Measurements from ENCODE around the gene THSD8. TPM values are rescaled to one million over a fixed set of nuclear protein-coding genes. Genes with fewer than 3 reads are reported as not detected.

THSD8 gene
- total and polyA plus RNA-seq, 2 donors (not counting 1 experiment from before 2014, with no cell fraction given), result not detected

GRCh38 chr19:12789098-12789903 lies 12.6 kb upstream of the THSD8 start:
- DNase-seq (peak; percentile 80), ATAC-seq (ENCODE audit: low read depth) (no peak)
- H3K4me3 Mint-ChIP-seq, result peak overlapping the region; percentile 97
- no peak overlapping the region for H2AFZ ChIP-seq (ENCODE audit: insufficient read depth, low read depth, low read length, poor library complexity, severe bottlenecking)
- no peaks in the 10 kb centered on the region for H3K27me3 Mint-ChIP-seq
- peak overlapping the region; percentile 67 to 99 (median 97) for H3K4me3 ChIP-seq (ENCODE audit: control extremely low read depth in 1 of 5, extremely low read depth in 1 of 5, insufficient read depth in 1 of 5, low read depth in 2 of 5, low read length in 4 of 5)
- peak overlapping the region; percentile 91 for H3K4me2 ChIP-seq (replicated peaks; ENCODE audit: low read depth, low read length, poor library complexity, severe bottlenecking)
- H3K79me2 ChIP-seq (ENCODE audit: control insufficient read depth, insufficient read depth, low read length), result peaks cover 20% of the 10 kb centered on the region
- ChIA-PET POLR2A (interaction anchor here (0.5 to 4.5 kb wide), 7 partner anchors 12 to 1048 kb away, joined by 3 to 36 read pairs (median 4); partner anchors contain the start of gene FBXW9), CTCF (interaction anchor here (1.0 to 5.0 kb wide), 3 partner anchors 12 to 29 kb away, joined by 3 to 65 read pairs (median 3); no protein-coding TSS in a partner anchor)
- peak overlapping the region; percentile 95 to 97 for H3K27ac ChIP-seq (ENCODE audit: low read length in 2 of 2)
- H3K27ac Mint-ChIP-seq, result peak overlapping the region; percentile 99
- peaks cover 52 to 64% of the 10 kb centered on the region in 2 donors for H3K4me1 ChIP-seq (ENCODE audit: control insufficient read depth in 2 of 2, insufficient read depth in 2 of 2, low read length in 2 of 2)
- H3K9ac ChIP-seq (ENCODE audit: low read length), result peak overlapping the region; percentile 86
- intact Hi-C loops (cut with micrococcal nuclease), result loop anchor here (5.0 kb wide), 1 partner anchor 1207 kb away; no protein-coding TSS in a partner anchor
- WGBS (ENCODE audit: insufficient coverage), result 1% methylated on average over 41 of the region's 46 CpGs
- no peaks in the 10 kb centered on the region for H3K9me3 Mint-ChIP-seq (ENCODE audit: insufficient read depth)
- TF ChIP-seq EZH2 (IDR thresholded peaks at IDR 0.05; ENCODE audit: borderline replicate concordance, insufficient read depth, low read depth, low read length, poor library complexity, severe bottlenecking), result no peak
- no peak for TF ChIP-seq CTCF (IDR thresholded peaks at IDR 0.05)
- H4K20me1 ChIP-seq (ENCODE audit: control insufficient read depth, insufficient read depth, low read length, poor library complexity, severe bottlenecking), result peaks cover 19% of the 10 kb centered on the region
- H3K36me3 ChIP-seq (replicated peaks in 1 of 2; ENCODE audit: control extremely low read depth in 1 of 2, control insufficient read depth in 1 of 2, extremely low read depth in 1 of 2, insufficient read depth in 2 of 2, low read length in 1 of 2), result peaks cover 0 to 4% of the 10 kb centered on the region in 2 experiments
- no peaks in the 10 kb centered on the region for H3K9me3 ChIP-seq (ENCODE audit: control extremely low read depth in 1 of 3, control insufficient read depth in 2 of 3, insufficient read depth in 1 of 3, low read length in 2 of 3)
- H3K4me1 Mint-ChIP-seq, result peaks cover 36% of the 10 kb centered on the region
- no peaks in the 10 kb centered on the region for H3K27me3 ChIP-seq (replicated peaks in 1 of 4; ENCODE audit: control extremely low read depth in 1 of 4, control insufficient read depth in 3 of 4, insufficient read depth in 4 of 4, low read length in 3 of 4)
